ENCODE data around the gene SCN5A.
"Not testable (repeated sequence)": the region's sequence is repeated elsewhere in the genome, so short reads cannot be mapped to it uniquely, and the experiment has no call there.

The SCN5A gene

DNA sequence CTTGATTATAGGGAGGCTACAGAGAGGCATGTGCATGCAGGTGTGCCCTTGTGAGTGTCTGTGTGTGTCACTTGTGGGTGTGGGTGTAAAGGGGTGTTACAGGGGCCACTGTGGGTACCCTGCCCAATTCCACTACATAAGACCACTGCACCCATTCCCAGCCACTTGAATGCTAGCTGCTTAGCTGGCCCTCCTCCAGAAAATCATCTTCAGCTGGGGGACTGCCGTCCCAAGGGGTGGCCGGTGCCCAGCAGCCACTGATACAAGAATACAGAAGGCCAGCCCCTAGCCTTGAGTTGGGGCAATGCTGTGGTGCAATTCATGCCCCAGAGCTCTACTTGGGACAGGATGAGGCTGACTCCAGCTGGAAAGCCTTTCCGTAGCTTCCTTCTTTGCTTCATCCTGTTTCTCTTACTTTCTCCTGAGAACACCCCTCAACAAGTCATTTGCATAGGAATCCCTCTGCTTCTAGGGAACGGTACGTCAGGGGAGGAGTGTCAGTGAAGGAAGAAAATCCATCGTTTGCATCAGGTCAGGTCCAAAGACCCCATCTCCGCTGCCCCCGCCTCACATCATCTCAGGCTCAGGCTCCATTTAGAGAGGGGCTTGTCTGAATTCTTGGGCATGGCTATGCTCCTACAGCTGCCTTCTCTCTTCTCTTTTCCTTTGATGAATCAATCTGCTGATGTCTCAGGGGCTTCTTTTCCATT, 72.0 kb downstream of the SCN5A start:
- no peak for DNase-seq

DNA sequence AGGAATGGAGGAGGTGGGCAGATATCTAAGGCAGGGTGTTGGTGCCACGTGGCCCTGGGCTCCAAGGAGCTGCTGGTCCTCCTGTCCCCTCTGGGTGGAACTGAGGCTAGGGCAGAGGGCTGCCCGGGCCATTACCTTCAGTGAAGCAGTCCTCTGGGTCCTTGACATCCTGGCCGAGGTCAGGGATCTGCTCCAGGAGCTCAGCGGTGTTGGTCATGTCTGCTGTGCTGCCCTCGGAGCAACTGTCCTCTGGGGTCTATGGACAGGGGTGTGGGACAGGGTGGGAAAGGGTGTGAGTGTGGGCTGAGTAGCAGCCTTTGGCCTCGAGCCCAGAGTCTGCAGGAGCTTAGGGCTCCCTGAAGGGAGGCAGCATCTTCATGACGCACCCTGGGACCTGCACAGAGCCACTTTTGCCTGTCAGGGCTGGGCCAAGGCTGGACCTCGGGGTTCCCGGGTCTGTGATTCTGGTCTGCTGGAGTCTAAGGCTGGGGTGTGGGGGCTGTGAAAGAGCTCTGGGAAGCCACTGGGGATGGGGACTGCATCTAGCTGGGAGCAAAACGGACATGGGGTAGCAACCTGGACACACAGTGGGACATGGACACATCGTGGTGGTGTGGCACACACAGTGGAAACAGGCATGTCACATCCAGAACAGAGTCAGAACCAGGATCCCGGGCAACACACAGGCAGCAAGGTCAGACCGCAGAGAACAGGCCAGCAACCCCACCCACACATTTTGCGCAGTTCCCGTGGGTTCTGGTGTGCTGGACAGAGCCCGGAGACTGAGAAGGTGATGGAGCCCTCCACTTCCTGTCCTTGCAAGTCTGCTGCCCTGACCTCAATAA, 72.7 kb downstream of the SCN5A start:
- DNase-seq: no peak

DNA sequence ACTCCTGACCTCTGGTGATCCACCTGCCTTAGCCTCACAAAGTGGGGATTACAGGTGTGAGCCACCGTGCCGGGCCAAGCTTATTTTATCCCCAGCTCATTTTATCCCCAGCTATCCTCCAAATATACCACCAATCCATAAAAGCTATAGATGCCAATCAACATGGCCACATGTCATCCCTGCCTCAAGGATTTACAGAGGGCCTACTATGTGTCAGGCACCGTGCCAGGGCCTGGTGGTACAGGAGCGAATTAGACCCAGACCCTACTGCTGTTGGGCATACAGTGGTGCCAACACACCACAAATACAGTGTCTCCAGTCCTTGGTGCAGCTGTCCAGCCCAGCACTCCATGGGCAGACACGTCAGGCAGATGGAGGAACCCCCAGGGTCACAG, 73.4 kb downstream of the SCN5A start:
- no peak for DNase-seq

DNA sequence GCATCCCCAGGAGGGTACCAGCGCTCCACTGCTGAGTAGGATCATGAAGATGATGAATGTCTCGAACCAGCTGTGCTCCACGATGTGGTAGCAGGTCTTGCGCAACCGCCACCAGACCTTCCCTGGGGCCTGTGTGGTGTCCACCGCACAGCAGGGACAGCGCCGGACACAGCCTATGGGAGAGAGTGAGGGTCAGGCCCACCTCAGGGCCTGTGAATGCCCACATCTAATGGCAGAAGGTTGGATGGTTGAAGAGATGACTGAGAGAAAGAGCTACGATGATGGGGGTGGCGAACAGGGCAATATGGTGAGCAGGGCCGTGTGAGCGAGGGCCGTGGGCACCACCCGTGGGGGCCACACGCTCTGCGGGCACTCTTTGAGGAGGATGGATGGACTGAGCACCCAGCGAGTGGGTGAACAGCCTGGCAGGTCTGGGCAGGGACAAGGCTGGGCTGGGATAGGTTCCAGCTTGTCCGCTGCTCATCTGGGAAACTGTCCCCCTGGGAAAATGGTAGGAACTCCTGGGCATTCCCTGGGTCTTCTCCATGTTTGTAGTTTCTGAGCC, 74.1 kb downstream of the SCN5A start:
- no peak for DNase-seq

DNA sequence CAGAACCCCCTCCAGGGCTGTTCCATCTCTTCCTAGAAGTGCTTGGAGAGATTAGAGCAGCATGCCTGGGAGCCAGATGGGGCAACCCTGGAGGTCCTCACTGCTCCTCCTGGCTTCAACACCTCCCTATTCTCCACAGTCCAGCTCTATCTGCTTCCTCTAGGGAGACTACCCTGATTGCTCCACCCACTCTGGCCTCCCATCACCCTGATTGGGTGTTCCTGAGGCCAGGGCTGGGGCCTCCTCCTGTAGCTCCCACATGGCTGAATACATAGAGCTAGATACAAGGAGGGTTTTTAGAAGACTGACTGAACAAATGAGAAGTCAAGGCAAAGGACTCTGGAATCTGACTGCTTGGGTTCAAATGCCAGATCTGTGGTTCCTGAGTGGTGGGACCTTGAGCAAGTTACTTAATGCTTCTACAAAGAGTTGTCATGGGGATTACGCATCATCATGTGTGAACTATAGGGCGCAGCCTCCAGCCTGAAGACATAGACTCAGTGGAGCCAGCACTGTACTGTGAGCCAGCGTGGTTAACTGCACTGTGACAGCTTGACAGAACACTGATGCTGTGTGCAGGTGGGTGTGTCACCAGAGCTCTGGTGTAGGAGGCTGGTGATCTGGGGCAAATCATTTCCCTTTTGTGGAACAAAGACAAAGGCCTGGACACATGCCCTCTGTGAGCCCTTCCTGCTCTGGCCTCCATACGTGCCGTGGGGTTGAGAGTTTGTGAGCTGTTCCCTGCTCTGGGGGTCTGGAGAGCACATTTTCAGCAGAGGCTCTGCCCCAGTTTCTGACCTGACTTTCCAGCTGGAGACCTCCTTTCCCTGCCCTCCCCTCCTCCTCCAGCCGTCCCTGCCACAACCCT, 74.8 kb downstream of the SCN5A start:
- no peak for DNase-seq

DNA sequence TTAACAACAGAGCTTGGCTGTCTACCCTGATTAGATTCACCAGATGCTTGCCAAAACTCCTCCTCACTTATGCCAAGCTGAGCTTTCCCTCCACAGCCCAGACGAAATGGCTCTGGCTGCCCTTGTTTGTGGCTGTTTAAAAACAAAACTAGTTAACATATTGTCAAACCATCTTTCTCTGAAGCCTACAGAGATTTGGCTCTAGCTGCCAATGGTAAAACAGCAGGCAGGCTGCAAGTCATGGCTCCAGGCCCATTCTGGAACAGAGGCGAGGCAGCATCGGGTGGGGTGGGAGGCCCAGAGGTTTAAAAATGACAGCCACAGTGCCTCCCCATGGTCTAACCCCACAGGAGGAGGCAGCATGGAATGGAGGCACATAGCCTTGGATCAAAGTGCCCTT, 75.9 kb downstream of the SCN5A start:
- DNase-seq: no peak

DNA sequence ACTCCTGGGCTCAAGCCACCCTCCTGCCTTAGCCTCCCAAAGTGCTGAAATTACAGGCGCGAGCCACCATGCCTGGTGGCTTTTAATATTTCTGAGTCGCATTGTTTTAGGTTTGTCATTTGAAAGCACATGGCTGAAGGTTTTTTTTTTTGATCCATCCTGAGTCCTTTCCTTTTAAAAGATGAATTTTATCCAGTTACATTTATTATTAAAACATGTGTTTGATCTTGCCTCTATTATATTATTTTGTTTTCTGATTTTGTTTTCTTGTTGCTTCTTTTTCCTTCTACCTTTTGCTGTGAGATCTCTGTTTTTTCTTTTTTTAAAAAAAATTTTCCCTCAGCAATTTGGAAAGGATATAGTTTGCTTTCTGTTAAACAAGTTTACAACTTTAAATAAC, 76.4 kb downstream of the SCN5A start:
- no peak for DNase-seq

DNA sequence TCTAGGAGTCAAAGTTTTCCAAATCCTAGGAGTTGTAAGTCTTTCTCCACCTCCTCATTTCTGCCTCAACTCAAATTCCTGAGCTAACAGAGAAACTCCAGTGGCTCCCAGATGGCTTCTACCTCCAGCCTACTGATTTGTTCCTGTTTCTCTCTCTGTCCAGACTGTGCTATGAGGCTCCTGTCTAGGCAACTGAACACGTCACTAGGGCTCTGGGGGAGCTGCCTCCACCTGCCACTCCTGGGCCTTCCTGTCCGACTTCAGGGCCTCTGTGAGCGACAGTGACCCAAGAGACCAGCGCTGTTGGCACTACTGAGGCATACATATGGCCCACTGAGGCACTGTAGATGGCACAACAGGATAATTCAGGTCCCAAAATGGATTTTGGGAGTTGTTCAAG, 82.0 kb downstream of the SCN5A start:
- DNase-seq: no peak

DNA sequence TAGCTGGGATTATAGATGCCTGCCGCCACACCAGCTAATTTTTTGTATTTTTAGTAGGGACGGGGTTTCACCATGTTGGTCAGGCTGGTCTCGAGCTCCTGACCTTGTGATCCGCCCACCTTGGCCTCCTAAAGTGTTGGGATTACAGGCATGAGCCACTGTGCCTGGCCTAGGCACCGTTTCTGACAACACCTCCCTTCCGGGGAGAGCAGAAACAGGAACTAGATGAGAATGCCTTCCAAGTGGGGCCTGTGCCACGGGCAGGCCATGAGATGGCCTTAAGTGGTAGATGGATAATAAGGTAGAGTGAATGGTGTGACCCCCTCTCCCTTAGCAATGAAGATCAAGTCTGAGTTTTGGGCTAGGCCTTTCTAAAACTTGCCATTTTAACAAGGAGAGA, 82.7 kb downstream of the SCN5A start:
- DNase-seq: not testable (repeated sequence)

DNA sequence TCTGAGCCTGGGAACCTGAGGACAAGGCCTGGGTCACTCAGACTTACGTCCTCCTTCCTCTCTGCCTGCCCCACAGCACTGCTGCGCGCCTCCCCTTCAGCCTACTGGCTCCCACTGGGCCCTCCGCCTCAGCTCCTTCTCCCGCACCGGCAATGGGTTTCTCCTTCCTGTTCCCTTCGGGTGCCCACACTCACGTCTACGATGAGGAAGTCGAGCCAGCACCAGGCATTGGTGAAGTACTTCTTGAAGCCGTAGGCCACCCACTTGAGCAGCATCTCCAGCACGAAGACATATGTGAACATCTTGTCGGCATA, 83.3 kb downstream of the SCN5A start:
- DNase-seq: no peak

DNA sequence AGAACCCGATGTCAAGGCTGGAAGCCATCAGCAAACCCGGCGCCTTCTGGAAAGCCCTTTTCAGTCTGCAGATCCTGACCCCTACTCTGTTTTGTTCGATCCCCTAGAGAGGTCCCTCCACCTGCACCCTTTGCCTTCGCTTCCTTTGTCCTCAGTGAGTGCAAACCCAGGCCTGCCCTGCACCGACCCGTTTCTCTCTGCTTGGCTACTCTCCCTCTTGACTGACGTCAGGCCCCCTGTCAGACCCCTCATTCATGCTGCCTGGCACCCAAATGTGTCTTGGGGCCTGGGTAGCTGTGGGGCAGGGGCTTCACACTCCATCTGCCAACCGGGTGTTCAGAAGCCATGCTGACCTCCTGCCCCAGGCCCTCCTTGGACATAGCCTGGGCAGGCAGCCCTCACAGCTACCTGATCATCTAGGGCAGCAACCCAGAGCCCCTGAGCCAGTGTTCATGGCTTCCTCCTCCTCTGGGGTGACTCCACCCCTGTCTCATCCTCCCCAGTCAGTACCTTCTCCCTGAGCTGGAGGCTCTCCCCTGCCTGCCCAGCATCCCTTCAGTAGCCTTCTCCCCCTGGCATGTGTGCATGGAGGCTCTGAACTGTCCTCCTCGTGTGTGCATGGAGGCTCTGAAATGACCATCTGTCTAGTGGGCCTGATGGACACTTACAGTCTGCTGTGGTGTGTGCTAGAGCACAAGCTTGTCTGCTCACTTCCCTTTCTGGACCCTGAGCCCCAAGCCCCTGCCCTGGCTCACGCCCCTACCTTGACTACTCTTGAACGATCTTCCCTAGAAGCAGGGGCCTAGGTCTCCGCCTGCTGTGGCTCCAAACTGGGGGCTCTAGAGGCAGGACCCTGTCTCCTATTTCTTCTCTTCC, 83.9 kb downstream of the SCN5A start:
- DNase-seq: no peak

DNA sequence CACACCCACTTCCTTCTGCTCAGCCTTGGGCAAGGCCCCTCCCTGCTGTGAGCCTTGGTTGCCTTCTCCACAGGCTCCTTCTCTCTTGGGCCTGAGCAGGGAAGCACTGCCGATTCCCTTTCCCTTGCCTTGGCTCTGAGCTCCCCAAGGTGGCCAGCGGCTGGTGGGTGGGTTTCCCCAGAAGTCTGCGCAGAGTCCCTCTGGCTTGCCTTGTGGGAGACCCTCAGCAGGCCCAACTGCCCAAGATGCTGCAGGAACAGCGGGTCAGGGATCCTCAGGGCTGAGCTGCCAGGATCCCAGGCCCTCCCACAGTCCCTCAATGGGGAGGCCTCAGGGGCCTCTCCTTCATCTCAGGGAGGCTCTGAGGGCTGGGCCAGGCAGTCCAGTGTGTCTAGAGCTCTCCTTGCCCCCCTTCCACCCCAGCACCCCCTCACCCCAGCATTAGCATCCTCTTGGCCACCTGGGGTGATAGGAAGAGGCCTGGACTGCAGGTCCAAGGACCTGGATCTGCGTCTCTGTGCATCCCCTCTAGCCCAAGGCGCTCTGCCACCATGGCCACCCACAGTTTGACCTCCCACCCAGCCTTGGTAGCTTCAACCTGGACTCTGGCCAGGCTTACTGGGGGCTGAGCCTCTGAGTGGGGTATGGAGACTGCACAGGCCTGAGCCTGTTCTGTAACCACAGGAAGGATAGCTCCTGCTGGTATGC, 84.7 kb downstream of the SCN5A start:
- DNase-seq: no peak

DNA sequence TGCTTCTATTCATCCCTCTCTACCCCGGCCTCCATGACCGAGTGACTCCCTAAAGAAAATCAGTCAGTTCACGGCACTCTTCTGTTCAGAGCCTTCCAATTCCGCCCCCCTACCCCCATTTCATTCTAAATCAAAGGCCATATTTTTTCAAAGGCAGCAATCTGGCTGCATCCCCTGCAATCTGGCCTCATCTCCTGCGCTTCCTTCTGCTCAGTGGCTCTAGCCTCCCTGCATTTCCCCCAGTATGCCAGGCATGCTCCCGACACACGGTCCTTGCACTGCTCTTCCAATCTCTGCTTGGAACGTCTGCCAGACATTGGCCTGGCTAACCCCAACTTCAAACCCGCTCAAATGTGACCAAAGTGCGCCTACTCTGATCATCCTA, 85.6 kb downstream of the SCN5A start:
- DNase-seq: no peak

DNA sequence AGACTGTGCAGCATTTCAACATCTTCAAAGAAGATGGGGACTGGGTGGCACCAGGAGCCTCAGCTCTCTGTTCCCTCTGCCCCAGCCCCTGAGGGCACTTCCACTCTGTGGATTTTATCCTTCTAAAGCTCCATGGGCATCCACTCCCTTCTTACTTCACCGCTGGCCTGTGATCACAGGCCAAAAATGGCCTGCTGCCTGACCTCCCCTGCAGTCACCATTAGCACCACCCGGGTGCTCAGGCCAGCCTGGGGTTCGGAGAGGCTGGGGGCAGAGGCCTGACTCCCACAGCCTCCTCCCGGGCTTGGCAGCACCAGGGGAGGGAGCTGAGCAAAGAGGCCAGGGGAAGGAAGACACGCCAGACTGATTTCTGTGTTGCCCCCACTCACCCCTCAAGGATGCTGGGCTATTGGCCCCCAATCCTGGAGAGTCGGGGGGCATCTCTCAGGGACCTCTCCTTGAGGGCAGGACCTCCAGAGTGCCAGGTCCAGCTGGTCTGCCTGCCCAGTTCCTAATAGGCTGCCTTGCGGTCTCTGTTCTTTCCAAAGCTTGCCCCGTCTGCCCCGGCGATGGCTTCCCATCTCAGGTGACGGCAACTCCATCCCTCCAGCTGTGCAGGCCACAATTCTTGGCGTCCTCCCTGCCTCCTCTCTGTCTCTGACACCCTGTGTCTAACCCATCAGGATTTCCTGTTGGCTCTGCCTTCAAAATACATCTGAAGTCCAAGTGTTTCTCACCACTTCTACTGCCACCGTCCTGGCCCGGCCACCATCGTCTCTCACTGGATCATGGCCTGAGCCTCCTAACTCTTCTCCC, 86.2 kb downstream of the SCN5A start:
- DNase-seq: no peak

DNA sequence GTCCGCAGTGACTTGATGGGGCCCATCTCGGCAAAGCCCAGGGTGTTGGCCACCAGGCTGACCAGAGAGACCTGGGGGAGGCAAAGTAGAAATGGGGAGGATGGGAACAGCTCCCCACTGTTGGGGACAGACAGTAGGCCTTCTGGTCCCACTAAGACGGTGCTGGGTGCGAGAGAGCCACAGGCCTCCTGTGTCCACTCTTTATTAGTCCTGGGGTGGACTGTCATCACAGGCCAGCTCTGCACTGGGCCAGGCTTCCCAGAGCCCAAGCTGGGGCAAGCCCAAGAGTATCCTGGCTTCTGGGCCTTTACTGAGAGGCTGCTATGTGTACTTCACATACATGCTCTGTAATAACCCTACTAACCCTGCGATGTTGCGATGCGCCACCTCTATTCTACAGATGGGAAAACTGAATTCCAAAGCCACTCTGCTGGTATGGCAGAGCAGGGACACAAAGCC, 87.0 kb downstream of the SCN5A start:
- no peak for DNase-seq

DNA sequence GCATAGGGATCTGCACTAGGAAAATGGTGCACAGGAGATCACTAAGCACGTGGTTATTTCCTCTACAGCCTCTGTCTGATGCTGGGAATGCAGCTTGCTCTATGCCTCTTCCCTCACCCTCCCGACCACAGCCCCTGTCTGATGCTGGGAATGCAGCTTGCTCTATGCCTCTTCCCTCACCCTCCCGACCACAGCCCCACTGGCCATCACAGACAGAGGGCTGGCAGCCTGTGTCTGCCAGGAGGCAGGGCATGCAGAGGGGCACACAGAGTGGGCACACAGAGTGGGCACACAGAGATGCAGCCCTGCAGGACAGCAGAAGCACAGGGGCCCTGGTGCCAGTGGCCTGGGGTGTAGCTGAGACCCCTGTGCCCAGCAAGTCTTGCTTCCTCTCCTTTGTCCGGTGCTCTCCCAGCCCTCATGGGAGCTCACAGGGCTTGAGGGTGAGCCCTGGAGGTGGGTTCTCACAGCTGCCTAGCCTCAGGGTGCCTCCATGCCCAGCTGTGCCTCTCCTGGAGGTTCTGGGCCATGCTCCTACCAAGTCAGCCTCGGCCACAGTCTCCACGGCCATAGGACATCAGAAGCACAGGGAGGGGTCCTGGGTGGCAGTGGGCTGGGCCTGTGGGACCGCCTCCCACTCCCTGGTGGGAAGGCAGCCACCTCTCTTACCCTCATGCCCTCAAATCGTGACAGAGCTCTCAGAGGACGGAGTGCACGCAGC, 87.6 kb downstream of the SCN5A start:
- DNase-seq: no peak

DNA sequence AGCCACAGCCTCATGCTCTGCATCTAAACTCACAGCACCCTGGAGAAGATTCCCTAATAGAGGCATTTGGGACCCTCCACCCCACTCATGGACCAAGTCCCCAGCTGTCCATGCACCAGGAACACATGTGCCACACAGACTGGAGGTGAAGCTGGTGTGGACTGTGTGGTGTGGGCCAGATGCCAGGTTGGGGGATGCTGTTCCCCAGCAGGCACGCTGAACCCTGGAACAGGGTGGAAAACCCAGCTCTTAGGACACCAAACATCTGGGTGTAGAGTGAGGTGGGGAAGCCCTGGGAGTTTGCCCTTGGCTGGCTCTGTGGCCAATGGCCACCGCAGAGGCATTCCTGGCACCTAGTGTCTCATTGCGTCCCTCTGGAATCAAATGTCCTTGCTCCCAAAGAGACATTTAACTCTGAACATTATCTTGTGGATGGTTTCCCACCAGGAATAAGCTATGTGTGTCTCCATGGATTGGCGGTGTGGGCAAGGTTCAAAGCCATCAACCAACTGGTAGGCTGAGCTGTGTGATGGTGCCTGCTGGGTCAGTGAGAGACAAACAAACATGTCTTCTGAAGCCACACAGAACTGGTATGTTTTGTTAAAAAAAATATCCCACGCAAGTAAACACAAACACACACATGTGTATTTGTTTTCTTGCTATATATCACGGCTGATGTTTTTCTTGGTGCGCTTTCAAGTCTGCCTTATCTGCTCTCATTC, 88.3 kb downstream of the SCN5A start:
- no peak for DNase-seq

DNA sequence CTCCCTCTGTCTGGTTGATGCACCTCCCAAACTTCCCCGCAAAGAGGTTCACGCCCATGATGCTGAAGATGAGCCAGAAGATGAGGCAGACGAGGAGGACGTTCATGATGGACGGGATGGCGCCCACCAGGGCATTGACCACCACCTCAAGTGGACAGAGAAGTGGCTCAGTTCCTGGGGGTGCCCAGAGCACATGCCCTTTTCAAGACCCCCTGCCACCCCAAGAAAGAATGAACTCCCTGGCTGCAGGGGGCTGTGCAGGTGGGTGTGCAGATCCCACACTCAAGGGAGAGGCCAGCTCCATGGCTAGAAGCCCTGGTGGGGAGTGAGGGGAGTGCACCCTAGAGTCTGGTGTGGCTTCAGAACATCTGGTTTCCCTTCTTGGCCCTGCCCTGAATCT, 89.2 kb downstream of the SCN5A start:
- no peak for DNase-seq

DNA sequence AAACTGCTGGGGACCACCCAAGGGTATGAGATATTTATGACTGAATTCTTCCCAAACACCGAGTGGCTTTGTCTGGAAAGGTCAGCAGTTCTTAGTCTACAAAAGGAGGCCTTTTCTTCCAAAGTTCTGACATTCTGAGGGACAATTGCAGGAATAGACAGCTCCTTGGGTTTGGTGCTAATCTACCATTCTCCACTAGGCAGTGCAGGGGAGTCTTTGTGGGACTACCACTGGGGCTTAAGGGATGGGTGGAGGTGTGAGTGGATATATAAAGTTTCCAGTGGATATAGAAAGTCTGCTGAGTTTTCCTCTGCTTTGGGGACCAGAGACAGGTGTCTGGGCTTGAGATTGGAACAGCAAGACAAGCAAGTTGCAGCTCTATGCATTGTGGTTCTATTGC, 90.6 kb downstream of the SCN5A start:
- no peak for DNase-seq
